Measurements from ENCODE around the gene CACTIN.
A peak's percentile ranks its signal among the peaks of the same experiment; 100 is the strongest.

The CACTIN gene

GRCh38 chr19:3623716-3624115 lies 2.9 kb downstream of the CACTIN start:
- no peak for DNase-seq

- no peak for DNase-seq
These were observed 4.4 kb downstream of the CACTIN start for GRCh38 chr19:3622224-3622623.

GRCh38 chr19:3621689-3622088 lies 4.9 kb downstream of the CACTIN start:
- DNase-seq = no peak

- no peak for DNase-seq
These were observed 5.6 kb downstream of the CACTIN start for GRCh38 chr19:3620817-3621547.

- no peak for DNase-seq
These were observed 6.3 kb downstream of the CACTIN start for GRCh38 chr19:3620145-3620816.

GRCh38 chr19:3619631-3620012 lies 7.0 kb downstream of the CACTIN start:
- no peak for DNase-seq

- DNase-seq = no peak
These were observed 7.6 kb downstream of the CACTIN start for GRCh38 chr19:3618811-3619630.

GRCh38 chr19:3618144-3618810 lies 8.3 kb downstream of the CACTIN start:
- peak; percentile 57 for DNase-seq

GRCh38 chr19:3617463-3617862 lies 9.1 kb downstream of the CACTIN start:
- DNase-seq = no peak

GRCh38 chr19:3615524-3616135 lies 11.0 kb downstream of the CACTIN start:
- DNase-seq = no peak

GRCh38 chr19:3614858-3615505 lies 11.6 kb downstream of the CACTIN start:
- no peak for DNase-seq

GRCh38 chr19:3613818-3614661 lies 12.6 kb downstream of the CACTIN start:
- no peak for DNase-seq

GRCh38 chr19:3612901-3613741 lies 13.5 kb downstream of the CACTIN start:
- DNase-seq = no peak

GRCh38 chr19:3612330-3612729 lies 14.3 kb downstream of the CACTIN start:
- DNase-seq = no peak

- DNase-seq = no peak
These were observed 14.7 kb downstream of the CACTIN start for GRCh38 chr19:3611841-3612240.

- no peak for DNase-seq
These were observed 15.6 kb downstream of the CACTIN start for GRCh38 chr19:3610745-3611717.

GRCh38 chr19:3609779-3610719 lies 16.5 kb downstream of the CACTIN start:
- no peak for DNase-seq

All from stimulated activated CD4-positive, alpha-beta T cell treated with anti-CD3 and anti-CD28 coated beads, Interleukin-12 subunit alpha, Interleukin-12 subunit beta, amount 100 ng/mL, for 4 hours (primary cell).